ENCODE data around the gene PIKFYVE.

DNA sequence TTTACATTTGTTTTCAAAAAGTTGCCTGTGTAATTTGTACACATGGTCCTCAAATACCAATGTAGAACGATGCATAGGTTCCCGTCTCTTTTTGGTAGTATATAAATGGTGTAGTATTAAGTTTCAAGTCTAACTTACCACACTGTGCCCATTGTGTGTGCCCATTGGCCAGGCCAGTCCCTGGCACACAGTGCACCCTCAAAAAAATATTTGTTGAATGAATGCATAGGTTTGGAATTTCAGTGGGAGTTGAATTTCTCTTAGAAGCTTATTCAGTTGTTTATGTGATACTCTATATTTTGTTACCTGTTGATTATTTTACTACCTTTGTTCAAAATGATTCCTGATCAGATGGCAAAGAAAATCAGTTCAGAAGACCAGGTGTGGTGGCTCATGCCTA lies 41.3 kb upstream of the PIKFYVE start:
- TF ChIP-seq, protein P1, sequence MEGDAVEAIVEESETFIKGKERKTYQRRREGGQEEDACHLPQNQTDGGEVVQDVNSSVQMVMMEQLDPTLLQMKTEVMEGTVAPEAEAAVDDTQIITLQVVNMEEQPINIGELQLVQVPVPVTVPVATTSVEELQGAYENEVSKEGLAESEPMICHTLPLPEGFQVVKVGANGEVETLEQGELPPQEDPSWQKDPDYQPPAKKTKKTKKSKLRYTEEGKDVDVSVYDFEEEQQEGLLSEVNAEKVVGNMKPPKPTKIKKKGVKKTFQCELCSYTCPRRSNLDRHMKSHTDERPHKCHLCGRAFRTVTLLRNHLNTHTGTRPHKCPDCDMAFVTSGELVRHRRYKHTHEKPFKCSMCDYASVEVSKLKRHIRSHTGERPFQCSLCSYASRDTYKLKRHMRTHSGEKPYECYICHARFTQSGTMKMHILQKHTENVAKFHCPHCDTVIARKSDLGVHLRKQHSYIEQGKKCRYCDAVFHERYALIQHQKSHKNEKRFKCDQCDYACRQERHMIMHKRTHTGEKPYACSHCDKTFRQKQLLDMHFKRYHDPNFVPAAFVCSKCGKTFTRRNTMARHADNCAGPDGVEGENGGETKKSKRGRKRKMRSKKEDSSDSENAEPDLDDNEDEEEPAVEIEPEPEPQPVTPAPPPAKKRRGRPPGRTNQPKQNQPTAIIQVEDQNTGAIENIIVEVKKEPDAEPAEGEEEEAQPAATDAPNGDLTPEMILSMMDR (IDR thresholded peaks at IDR 0.05): no peak
- TF ChIP-seq POLR2A (IDR thresholded peaks at IDR 0.05): no peak
